HG03378 (cell line): ENCODE results near the gene PIEZO2.
"Not testable (repeated sequence)": the region's sequence is repeated elsewhere in the genome, so short reads cannot be mapped to it uniquely, and the experiment has no call there.

Experiments used
- ATAC-seq: cut with Tn5 transposase; IDR thresholded peaks from one replicate; pipeline ENCODE4 v1.9.1; 2021; ENCODE audit warnings: mild to moderate bottlenecking, moderate library complexity; ENCODE audit not compliant: unreplicated experiment

Gene PIEZO2

GRCh38 chr18:10935588-10935987 lies 213.8 kb downstream of the PIEZO2 start:
- no peak for ATAC-seq

- not testable (repeated sequence) for ATAC-seq
Measured at GRCh38 chr18:10933648-10934047, 215.7 kb downstream of the PIEZO2 start.

- no peak for ATAC-seq
Measured at GRCh38 chr18:10930076-10930475, 219.3 kb downstream of the PIEZO2 start.

GRCh38 chr18:10928772-10929373 lies 220.5 kb downstream of the PIEZO2 start:
- peak; percentile 73 for ATAC-seq

GRCh38 chr18:10928011-10928771 lies 221.2 kb downstream of the PIEZO2 start:
- peak; percentile 48 for ATAC-seq

GRCh38 chr18:10927286-10927992 lies 221.9 kb downstream of the PIEZO2 start:
- ATAC-seq = no peak

GRCh38 chr18:10926621-10927161 lies 222.7 kb downstream of the PIEZO2 start:
- no peak for ATAC-seq

- ATAC-seq = no peak
Measured at GRCh38 chr18:10924290-10924689, 225.1 kb downstream of the PIEZO2 start.

- ATAC-seq = no peak
Measured at GRCh38 chr18:10923551-10924070, 225.8 kb downstream of the PIEZO2 start.

- ATAC-seq = no peak
Measured at GRCh38 chr18:10923141-10923540, 226.2 kb downstream of the PIEZO2 start.

- not testable (repeated sequence) for ATAC-seq
Measured at GRCh38 chr18:10922712-10923111, 226.7 kb downstream of the PIEZO2 start.

GRCh38 chr18:10920309-10920708 lies 229.1 kb downstream of the PIEZO2 start:
- ATAC-seq = not testable (repeated sequence)

- no peak for ATAC-seq
Measured at GRCh38 chr18:10919851-10920250, 229.5 kb downstream of the PIEZO2 start.

GRCh38 chr18:10916865-10917264 lies 232.5 kb downstream of the PIEZO2 start:
- no peak for ATAC-seq

- ATAC-seq = no peak
Measured at GRCh38 chr18:10916387-10916786, 233.0 kb downstream of the PIEZO2 start.

- ATAC-seq = not testable (repeated sequence)
Measured at GRCh38 chr18:10915748-10916147, 233.6 kb downstream of the PIEZO2 start.

GRCh38 chr18:10914610-10915009 lies 234.8 kb downstream of the PIEZO2 start:
- ATAC-seq = not testable (repeated sequence)

GRCh38 chr18:10913919-10914318 lies 235.4 kb downstream of the PIEZO2 start:
- no peak for ATAC-seq

- no peak for ATAC-seq
Measured at GRCh38 chr18:10912790-10913545, 236.4 kb downstream of the PIEZO2 start.

- no peak for ATAC-seq
Measured at GRCh38 chr18:10909724-10910123, 239.6 kb downstream of the PIEZO2 start.

- no peak for ATAC-seq
Measured at GRCh38 chr18:10908760-10909159, 240.6 kb downstream of the PIEZO2 start.
